ENCODE data around the gene MDM2. TPM values are rescaled to one million over a fixed set of nuclear protein-coding genes. Genes with fewer than 3 reads are reported as not detected.

The MDM2 gene
- total and polyA plus RNA-seq, 9 of the 15 experiments (the other 6 are each of a cell fraction or from before 2014, with no cell fraction given) = 13.6 to 100 (median 49.0) TPM

GRCh38 chr12:68792952-68793351 lies 15.0 kb upstream of the MDM2 start:
- Histone ChIP-seq H3K4me3 (no peak overlapping the region), H3K4me1 (replicated peaks in 1 of 2; ENCODE audit: control insufficient read depth in 2 of 2, insufficient read depth in 2 of 2, low read length in 2 of 2) (peaks cover 0 to 4% of the 10 kb centered on the region in 2 experiments; a peak in 1 of 5 replicates), H3K9me3 (replicated peaks; ENCODE audit: control insufficient read depth, insufficient read depth, low read depth, low read length) (no peaks in the 10 kb centered on the region), H3K36me3 (ENCODE audit: control insufficient read depth, insufficient read depth, low read length) (no peaks in the 10 kb centered on the region), H3K79me2 (ENCODE audit: control insufficient read depth, insufficient read depth, low read length) (no peaks in the 10 kb centered on the region), H3K27me3 (ENCODE audit: control insufficient read depth in 2 of 2, insufficient read depth in 2 of 2, low read length in 2 of 2) (no peaks in the 10 kb centered on the region), H3K9me1 (ENCODE audit: control insufficient read depth, insufficient read depth, low read length) (no peaks in the 10 kb centered on the region), H3K4me2 (ENCODE audit: insufficient read depth, low read length) (no peak overlapping the region), H4K20me1 (replicated peaks; ENCODE audit: control insufficient read depth, insufficient read depth, low read length) (no peaks in the 10 kb centered on the region), H2AFZ (ENCODE audit: low read depth, low read length) (peak overlapping the region; percentile 82), H3K9ac (ENCODE audit: insufficient read depth in 1 of 2, low read depth in 2 of 2, low read length in 2 of 2) (no peak overlapping the region), H3K27ac (ENCODE audit: extremely low read depth, low read depth, low read length) (no peak overlapping the region)
- 42% methylated on average over 2 of the region's 2 CpGs for WGBS (ENCODE audit: insufficient coverage, low coverage, missing lambda C conversion rate)
- no TSS peak for BruUV-seq (replicated peaks)
- FAIRE-seq = peak; percentile 89
- peak; percentile 72 to 95 (median 72) for DNase-seq (ENCODE audit: extremely low read depth in 1 of 4, low spot score in 3 of 4)
- TF ChIP-seq PRDM10 (IDR thresholded peaks at IDR 0.05; ENCODE audit: partially characterized antibody) (peak; percentile 89), RBM25 (IDR thresholded peaks at IDR 0.05; ENCODE audit: low read depth, low read length, severe bottlenecking) (peak; percentile 86), NFYB (IDR thresholded peaks at IDR 0.05; ENCODE audit: extremely low read depth, insufficient read length) (peak; percentile 49), FOS (IDR thresholded peaks at IDR 0.05; ENCODE audit: extremely low read depth, insufficient read length) (peak; percentile 66), ASH1L (IDR thresholded peaks at IDR 0.05; ENCODE audit: borderline replicate concordance, low read depth, partially characterized antibody) (peak; percentile 65), RCOR1 (IDR thresholded peaks at IDR 0.05; ENCODE audit: borderline replicate concordance in 1 of 2, low read depth in 2 of 2, low read length in 2 of 2) (no peak), CBX3 (IDR thresholded peaks at IDR 0.05; ENCODE audit: borderline replicate concordance in 1 of 2, low read length in 2 of 2) (peak in 1 of 2 experiments; percentile 17; a peak in 1 of 3 replicates), GTF2F1 (IDR thresholded peaks at IDR 0.05; ENCODE audit: low read depth, low read length) (no peak), MBD2 (IDR thresholded peaks at IDR 0.05; ENCODE audit: borderline replicate concordance, low read depth) (peak; percentile 77; the same call in 1 of the 2 replicates), IFI16 (CRISPR knock-in tag; IDR thresholded peaks at IDR 0.05) (no peak)
- CTCF ChIA-PET (ENCODE audit: low intra/inter-chr PET ratio) = no interaction called here
- ATAC-seq = peak; percentile 99
- in situ Hi-C loops (cut with MboI) = no loop called here
- POLR2A ChIA-PET = interaction anchor here (1.0 to 1.9 kb wide), 2 partner anchors 9 to 15 kb away, joined by 5 to 7 read pairs; partner anchors contain the start of gene MDM2
- intact Hi-C loops (cut with micrococcal nuclease) = no loop called here

Data from K562 (cell line).